SK-N-SH (cell line): ENCODE data around the gene HS3ST5.

ENCODE experiments used
- FOSL2 ChIP-seq: IDR thresholded peaks from 2 replicates; pipeline ENCODE4 v1.4.0; 2012; ENCODE audit warnings: low read depth, mild to moderate bottlenecking, moderate library complexity, borderline replicate concordance
- NRF1 ChIP-seq: IDR thresholded peaks from 2 replicates; pipeline ENCODE4 v1.6.1; 2012; ENCODE audit warnings: low read depth, mild to moderate bottlenecking, low read length
- TAF1 ChIP-seq: IDR thresholded peaks from 2 replicates; pipeline ENCODE4 v1.6.1; 2012; ENCODE audit warnings: low read depth, mild to moderate bottlenecking, low read length, moderate library complexity, borderline replicate concordance
- TCF12 ChIP-seq: IDR thresholded peaks from 2 replicates; pipeline ENCODE4 v1.4.0; 2012
- TF ChIP-seq, protein P1 (sequence below): fragments of 200-600 bp; sonication (generic); IDR thresholded peaks from 2 replicates; pipeline ENCODE4 v1.6.1; 2017; ENCODE audit warnings: antibody characterized with exemption, mild to moderate bottlenecking, moderate library complexity

DNA sequence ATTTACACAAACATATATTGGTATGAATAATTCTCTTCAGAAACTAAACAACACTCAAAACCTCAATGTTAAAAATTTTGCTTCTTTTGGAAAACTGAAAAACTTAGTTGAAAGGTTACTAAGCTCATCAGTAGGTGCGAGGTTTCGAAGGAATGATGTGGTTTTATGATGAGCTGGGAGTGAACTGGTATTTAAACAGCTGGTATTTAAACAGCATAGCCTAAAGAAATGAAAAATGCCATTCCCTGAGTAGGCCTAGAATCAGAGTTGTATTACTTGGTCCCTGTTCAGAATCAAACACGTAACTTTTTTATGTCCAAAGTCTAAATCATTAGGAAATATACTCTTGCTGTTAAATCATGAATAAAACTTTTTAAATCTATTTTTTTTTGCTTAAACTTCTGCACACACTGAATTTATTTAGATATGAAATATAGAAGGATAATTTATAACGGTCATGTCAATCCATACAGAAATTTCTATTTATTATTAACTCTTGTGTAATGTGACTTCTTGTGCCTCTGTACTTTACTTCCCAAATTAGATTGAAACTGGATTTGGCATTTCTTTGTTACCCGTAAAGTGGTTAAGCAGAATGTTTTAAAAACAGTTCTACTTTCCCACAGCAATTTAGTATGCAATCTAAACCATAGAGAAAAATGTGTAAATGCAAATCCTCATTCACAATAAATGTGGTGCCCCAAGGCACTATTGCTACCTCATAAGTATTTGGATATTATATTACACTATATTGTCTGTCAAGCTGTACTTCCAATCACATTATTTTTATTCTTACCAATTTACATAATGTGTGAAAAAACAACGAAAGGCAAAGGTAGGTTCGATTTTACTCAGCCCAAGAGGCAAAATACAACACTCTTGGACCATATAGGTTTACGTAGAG is 124.1 kb downstream of the HS3ST5 start:
- no peak for TF ChIP-seq FOSL2
- TF ChIP-seq TAF1: no peak
- TF ChIP-seq, protein P1, sequence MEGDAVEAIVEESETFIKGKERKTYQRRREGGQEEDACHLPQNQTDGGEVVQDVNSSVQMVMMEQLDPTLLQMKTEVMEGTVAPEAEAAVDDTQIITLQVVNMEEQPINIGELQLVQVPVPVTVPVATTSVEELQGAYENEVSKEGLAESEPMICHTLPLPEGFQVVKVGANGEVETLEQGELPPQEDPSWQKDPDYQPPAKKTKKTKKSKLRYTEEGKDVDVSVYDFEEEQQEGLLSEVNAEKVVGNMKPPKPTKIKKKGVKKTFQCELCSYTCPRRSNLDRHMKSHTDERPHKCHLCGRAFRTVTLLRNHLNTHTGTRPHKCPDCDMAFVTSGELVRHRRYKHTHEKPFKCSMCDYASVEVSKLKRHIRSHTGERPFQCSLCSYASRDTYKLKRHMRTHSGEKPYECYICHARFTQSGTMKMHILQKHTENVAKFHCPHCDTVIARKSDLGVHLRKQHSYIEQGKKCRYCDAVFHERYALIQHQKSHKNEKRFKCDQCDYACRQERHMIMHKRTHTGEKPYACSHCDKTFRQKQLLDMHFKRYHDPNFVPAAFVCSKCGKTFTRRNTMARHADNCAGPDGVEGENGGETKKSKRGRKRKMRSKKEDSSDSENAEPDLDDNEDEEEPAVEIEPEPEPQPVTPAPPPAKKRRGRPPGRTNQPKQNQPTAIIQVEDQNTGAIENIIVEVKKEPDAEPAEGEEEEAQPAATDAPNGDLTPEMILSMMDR: no peak
- TF ChIP-seq TCF12: no peak
- no peak for TF ChIP-seq NRF1
